GM12878 (cell line): ENCODE measurements around the gene ADD1. TPM values are rescaled to one million over a fixed set of nuclear protein-coding genes. Genes with fewer than 3 reads are reported as not detected.

Experiments used
- ATAC-seq: fragments of 200-7000 bp; cut with Tn5 transposase; 3 replicates; pipeline ENCODE4 v1.9.1; 2020; ENCODE audit warnings: mild to moderate bottlenecking, moderate library complexity
- BruUV-seq: library from RNA; stranded (reverse); fragments of 400-500 nt; replicated peaks from 2 replicates; lab custom pipeline; 2021; lab: Mats Ljungman, UMichigan
- CTCF ChIA-PET: fragments of 300-600 bp; sonication (Branson Sonifier 250); formaldehyde crosslinking; extraction: SDS; loops from one replicate; lab custom pipeline; 2021; ENCODE audit warnings: inconsistent platforms; lab: Yijun Ruan, JAX
- POLR2A ChIA-PET: fragments of 350-600 bp; formaldehyde crosslinking; extraction: SDS; loops from one replicate; lab custom pipeline; 2021; ENCODE audit warnings: inconsistent platforms; lab: Charles Lee
- RAD21 ChIA-PET: fragments of 300-600 bp; sonication (Branson Sonifier 250); formaldehyde crosslinking; loops from one replicate; lab custom pipeline; 2023; ENCODE audit warnings: antibody characterized with exemption; ENCODE audit not compliant: unreplicated experiment; lab: Charles Lee
- SMC1A ChIA-PET: fragments of 300-600 bp; sonication (Branson Sonifier 250); formaldehyde crosslinking; loops from one replicate; lab custom pipeline; 2023; ENCODE audit not compliant: unreplicated experiment, uncharacterized antibody; lab: Charles Lee
- DNase-seq: peaks from one replicate; pipeline ENCODE4 v3.0.0-alpha.2; 2011; ENCODE audit warnings: low read depth, low spot score
- FAIRE-seq: peaks from 3 replicates; lab custom pipeline; 2011; peaks lifted over from hg19 to GRCh38; lab: Jason Lieb, UNC
- H2AFZ ChIP-seq: 2 replicates; pipeline ENCODE4 v1.6.0; 2011; ENCODE audit warnings: low read depth, low read length, control low read depth; ENCODE audit not compliant: control insufficient read depth
- H3K27ac ChIP-seq: 2 replicates; pipeline ENCODE4 v1.5.1; 2011; ENCODE audit warnings: control low read depth; ENCODE audit not compliant: control insufficient read depth, insufficient read depth
- H3K27me3 ChIP-seq, 2 experiments: replicated peaks in 1 of 2; 2 replicates each; pipeline versions ENCODE4 v1.6.0 to v1.6.1; 2011; ENCODE audit warnings: low read length in 1 of 2; ENCODE audit not compliant: control insufficient read depth in 2 of 2, insufficient read depth in 2 of 2
- H3K36me3 ChIP-seq, 2 experiments: 2 replicates each; pipeline ENCODE4 v1.5.1; 2011; ENCODE audit warnings: low read length in 1 of 2; ENCODE audit not compliant: control insufficient read depth in 2 of 2, insufficient read depth in 2 of 2
- H3K4me1 ChIP-seq: 2 replicates; pipeline ENCODE4 v1.6.1; 2011; ENCODE audit warnings: mild to moderate bottlenecking, low read length, moderate library complexity, mixed read lengths; ENCODE audit not compliant: control insufficient read depth, insufficient read depth
- H3K4me2 ChIP-seq: 2 replicates; pipeline ENCODE4 v1.6.0; 2011; ENCODE audit warnings: control low read depth; ENCODE audit not compliant: control insufficient read depth, insufficient read depth
- H3K4me3 ChIP-seq: fragments of 200-600 bp; sonication (generic); 2 replicates; pipeline ENCODE4 v1.5.1; 2016
- H3K79me2 ChIP-seq: 2 replicates; pipeline ENCODE4 v1.6.0; 2011; ENCODE audit warnings: low read length; ENCODE audit not compliant: control insufficient read depth, insufficient read depth
- H3K9ac ChIP-seq: 2 replicates; pipeline ENCODE4 v1.8.0; 2011; ENCODE audit warnings: low read length, control low read depth, mixed read lengths; ENCODE audit not compliant: control insufficient read depth, insufficient read depth
- H3K9me3 ChIP-seq: replicated peaks from 3 replicates; pipeline ENCODE4 v1.5.1; 2011; ENCODE audit warnings: mild to moderate bottlenecking, low read length; ENCODE audit not compliant: control insufficient read depth, insufficient read depth
- H4K20me1 ChIP-seq: 2 replicates; pipeline ENCODE4 v1.6.0; 2011; ENCODE audit not compliant: control insufficient read depth, insufficient read depth
- BMI1 ChIP-seq: fragments of 450-650 bp; IDR thresholded peaks from 2 replicates; pipeline ENCODE4 v1.6.1; 2016; ENCODE audit warnings: mild to moderate bottlenecking, moderate library complexity, borderline replicate concordance
- GABPA ChIP-seq: IDR thresholded peaks from 2 replicates; pipeline ENCODE4 v1.6.1; 2014; ENCODE audit warnings: antibody characterized with exemption, low read depth, mild to moderate bottlenecking, inconsistent platforms
- IKZF1 ChIP-seq: fragments of 450-650 bp; conservative IDR thresholded peaks from 2 replicates; pipeline ENCODE4 v1.6.1; 2017; ENCODE audit warnings: antibody characterized with exemption, mild to moderate bottlenecking
- MYB ChIP-seq: fragments of 150-350 bp; IDR thresholded peaks from 2 replicates; pipeline ENCODE4 v1.6.1; 2014; ENCODE audit warnings: mild to moderate bottlenecking, low read depth, low read length, borderline replicate concordance
- NR2C1 ChIP-seq: fragments of 450-650 bp; IDR thresholded peaks from 2 replicates; pipeline ENCODE4 v1.6.1; 2017; ENCODE audit warnings: antibody characterized with exemption, mild to moderate bottlenecking, moderate library complexity
- RB1 ChIP-seq: fragments of 450-650 bp; formaldehyde crosslinking; IDR thresholded peaks from 2 replicates; pipeline ENCODE4 v1.6.1; 2017; ENCODE audit warnings: mild to moderate bottlenecking, borderline replicate concordance
- SPI1 ChIP-seq: IDR thresholded peaks from 2 replicates; pipeline ENCODE4 v1.6.1; 2011; ENCODE audit warnings: low read depth, mild to moderate bottlenecking, low read length, moderate library complexity, borderline replicate concordance; ENCODE audit not compliant: insufficient read depth
- STAT3 ChIP-seq: IDR thresholded peaks from 2 replicates; pipeline ENCODE4 v1.6.1; 2011; ENCODE audit warnings: low read depth, low read length, improper control_type of control experiment
- ZNF207 ChIP-seq: fragments of 450-650 bp; IDR thresholded peaks from 2 replicates; pipeline ENCODE4 v1.6.1; 2014; ENCODE audit warnings: antibody characterized with exemption, mild to moderate bottlenecking, borderline replicate concordance
- ZNF217 ChIP-seq: fragments of 450-650 bp; IDR thresholded peaks from 2 replicates; pipeline ENCODE4 v1.6.1; 2017; ENCODE audit warnings: antibody characterized with exemption, mild to moderate bottlenecking
- WGBS: methylation state at CpG from one replicate; pipeline ENCODE4 v1.1.6; 2016; ENCODE audit warnings: low lambda C conversion rate; ENCODE audit not compliant: insufficient replicate concordance, insufficient coverage; ENCODE audit errors: missing lambda C conversion rate; 5-methylcytosine and 5-hydroxymethylcytosine counted together
- in situ Hi-C: fragments of 300-500 bp; cut with MboI; formaldehyde crosslinking; loops from 9 replicates; pipeline ENCODE4 v1.14.3; 2018; ENCODE audit warnings: mixed read lengths
- intact Hi-C: fragments of 100-400 bp; cut with micrococcal nuclease; formaldehyde crosslinking; loops from one replicate; pipeline ENCODE4 v1.14.2; 2022; ENCODE audit not compliant: unreplicated experiment
- polyA plus RNA-seq, 11 experiments: library from polyadenylated mRNA; depleted of rRNA in 4 of 11; unstranded in 6 of 11; stranded (reverse) in 5 of 11; fragments of >200 nt; fragmentation: Nextera tagmentation in 4 of 11; fragmentation: Illumina TruSeq in 1 of 11; extraction: Ambion mirVana in 4 of 11; extraction: Trizol in 1 of 11; gene quantifications; 1 replicate in 1 of 11; 2 replicates in 10 of 11; pipeline versions ENCODE4 v1.2.1 to v1.2.3, GENCODE V29; 2011 to 2016; ENCODE audit warnings: inconsistent platforms in 2 of 11, missing spikeins in 2 of 11, low read depth in 1 of 11
- total RNA-seq, 4 experiments: library from RNA; depleted of rRNA in 3 of 4; stranded (reverse); fragments of >200 nt in 3 of 4; fragmentation: Illumina TruSeq in 1 of 4; extraction: Trizol in 1 of 4; gene quantifications; 2 replicates each; pipeline versions ENCODE4 v1.2.1 to v1.2.3, GENCODE V29; 2013 to 2021
- TF ChIP-seq, protein P1 (sequence below): fragments of 450-650 bp; IDR thresholded peaks from 2 replicates; pipeline ENCODE4 v1.6.1; 2016; ENCODE audit warnings: mild to moderate bottlenecking, moderate library complexity, borderline replicate concordance
- TF ChIP-seq, protein P2 (sequence below): fragments of 450-650 bp; IDR thresholded peaks from 2 replicates; pipeline ENCODE4 v1.6.1; 2017; ENCODE audit warnings: mild to moderate bottlenecking, low read depth, inconsistent platforms; ENCODE audit not compliant: poor library complexity, severe bottlenecking

Gene ADD1
- total and polyA plus RNA-seq, 10 of the 15 experiments (the other 5 are each of a cell fraction or from before 2014, with no cell fraction given) = 21.6 to 182 (median 105) TPM

DNA sequence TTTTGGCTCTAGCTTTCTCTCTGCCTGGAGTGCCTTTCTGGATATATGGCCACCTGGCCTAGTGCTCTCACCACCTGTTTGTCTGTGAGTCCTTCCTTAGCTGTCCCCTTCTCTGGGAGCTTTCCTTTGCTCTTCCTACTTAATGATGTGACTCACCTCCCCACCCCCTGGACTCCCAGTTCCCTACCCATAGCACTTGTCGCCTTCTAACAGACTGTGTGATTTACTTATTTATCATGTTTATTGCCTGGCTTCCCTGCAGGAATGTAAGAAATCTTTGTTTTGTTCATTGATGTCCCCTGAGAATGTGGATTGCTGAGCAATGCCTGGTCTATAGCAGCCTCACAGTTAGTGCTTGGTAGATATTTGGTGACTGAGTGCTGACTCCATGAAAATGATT lies 18.9 kb downstream of the ADD1 start:
- peak; percentile 11; the same call in 2 of the 3 replicates for ATAC-seq
- H3K4me1 ChIP-seq = peaks cover 34% of the 10 kb centered on the region

DNA sequence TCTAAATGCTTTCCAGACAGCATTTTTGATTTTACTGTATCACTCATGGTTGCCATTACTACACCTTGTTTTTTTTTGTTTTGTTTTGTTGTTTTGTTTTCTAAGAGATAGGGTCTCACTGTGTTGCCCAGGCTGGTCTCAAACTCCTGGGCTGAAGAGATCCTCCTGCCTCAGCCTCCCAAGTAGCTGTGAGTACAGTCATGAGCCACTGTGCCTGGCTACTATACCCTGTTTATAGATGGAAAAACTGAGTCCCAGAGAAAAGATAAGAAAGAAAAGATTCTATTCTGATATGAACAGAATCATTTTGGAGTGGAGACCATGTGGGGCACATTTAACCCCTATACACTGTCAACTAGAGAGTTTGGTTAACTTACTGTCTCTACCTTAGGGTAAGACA lies 20.0 kb downstream of the ADD1 start:
- ATAC-seq (no peak), DNase-seq (no peak), FAIRE-seq (no peak)
- Histone ChIP-seq H3K4me1 (peaks cover 32% of the 10 kb centered on the region), H2AFZ (no peak overlapping the region), H3K36me3 (peaks cover 0 to 3% of the 10 kb centered on the region in 2 experiments; a peak in 2 of 4 replicates), H3K79me2 (peaks cover 54% of the 10 kb centered on the region), H3K9ac (no peak overlapping the region), H3K4me3 (no peak overlapping the region), H3K9me3 (no peaks in the 10 kb centered on the region), H4K20me1 (peaks cover 3% of the 10 kb centered on the region; the same call in 1 of the 2 replicates), H3K27me3 (no peaks in the 10 kb centered on the region), H3K27ac (no peak overlapping the region), H3K4me2 (no peak overlapping the region)
- no TSS peak for BruUV-seq
- ChIA-PET RAD21 (no interaction called here), CTCF (no interaction called here), SMC1A (interaction anchor here (1.6 to 3.2 kb wide), 2 partner anchors 8 to 16 kb away, joined by 4 to 26 read pairs; no protein-coding TSS in a partner anchor), POLR2A (no interaction called here)
- intact Hi-C loops (no loop called here), in situ Hi-C loops (no loop called here)
- TF ChIP-seq, protein P1, sequence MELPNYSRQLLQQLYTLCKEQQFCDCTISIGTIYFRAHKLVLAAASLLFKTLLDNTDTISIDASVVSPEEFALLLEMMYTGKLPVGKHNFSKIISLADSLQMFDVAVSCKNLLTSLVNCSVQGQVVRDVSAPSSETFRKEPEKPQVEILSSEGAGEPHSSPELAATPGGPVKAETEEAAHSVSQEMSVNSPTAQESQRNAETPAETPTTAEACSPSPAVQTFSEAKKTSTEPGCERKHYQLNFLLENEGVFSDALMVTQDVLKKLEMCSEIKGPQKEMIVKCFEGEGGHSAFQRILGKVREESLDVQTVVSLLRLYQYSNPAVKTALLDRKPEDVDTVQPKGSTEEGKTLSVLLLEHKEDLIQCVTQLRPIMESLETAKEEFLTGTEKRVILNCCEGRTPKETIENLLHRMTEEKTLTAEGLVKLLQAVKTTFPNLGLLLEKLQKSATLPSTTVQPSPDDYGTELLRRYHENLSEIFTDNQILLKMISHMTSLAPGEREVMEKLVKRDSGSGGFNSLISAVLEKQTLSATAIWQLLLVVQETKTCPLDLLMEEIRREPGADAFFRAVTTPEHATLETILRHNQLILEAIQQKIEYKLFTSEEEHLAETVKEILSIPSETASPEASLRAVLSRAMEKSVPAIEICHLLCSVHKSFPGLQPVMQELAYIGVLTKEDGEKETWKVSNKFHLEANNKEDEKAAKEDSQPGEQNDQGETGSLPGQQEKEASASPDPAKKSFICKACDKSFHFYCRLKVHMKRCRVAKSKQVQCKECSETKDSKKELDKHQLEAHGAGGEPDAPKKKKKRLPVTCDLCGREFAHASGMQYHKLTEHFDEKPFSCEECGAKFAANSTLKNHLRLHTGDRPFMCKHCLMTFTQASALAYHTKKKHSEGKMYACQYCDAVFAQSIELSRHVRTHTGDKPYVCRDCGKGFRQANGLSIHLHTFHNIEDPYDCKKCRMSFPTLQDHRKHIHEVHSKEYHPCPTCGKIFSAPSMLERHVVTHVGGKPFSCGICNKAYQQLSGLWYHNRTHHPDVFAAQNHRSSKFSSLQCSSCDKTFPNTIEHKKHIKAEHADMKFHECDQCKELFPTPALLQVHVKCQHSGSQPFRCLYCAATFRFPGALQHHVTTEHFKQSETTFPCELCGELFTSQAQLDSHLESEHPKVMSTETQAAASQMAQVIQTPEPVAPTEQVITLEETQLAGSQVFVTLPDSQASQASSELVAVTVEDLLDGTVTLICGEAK = no peak
- TF ChIP-seq, protein P2, sequence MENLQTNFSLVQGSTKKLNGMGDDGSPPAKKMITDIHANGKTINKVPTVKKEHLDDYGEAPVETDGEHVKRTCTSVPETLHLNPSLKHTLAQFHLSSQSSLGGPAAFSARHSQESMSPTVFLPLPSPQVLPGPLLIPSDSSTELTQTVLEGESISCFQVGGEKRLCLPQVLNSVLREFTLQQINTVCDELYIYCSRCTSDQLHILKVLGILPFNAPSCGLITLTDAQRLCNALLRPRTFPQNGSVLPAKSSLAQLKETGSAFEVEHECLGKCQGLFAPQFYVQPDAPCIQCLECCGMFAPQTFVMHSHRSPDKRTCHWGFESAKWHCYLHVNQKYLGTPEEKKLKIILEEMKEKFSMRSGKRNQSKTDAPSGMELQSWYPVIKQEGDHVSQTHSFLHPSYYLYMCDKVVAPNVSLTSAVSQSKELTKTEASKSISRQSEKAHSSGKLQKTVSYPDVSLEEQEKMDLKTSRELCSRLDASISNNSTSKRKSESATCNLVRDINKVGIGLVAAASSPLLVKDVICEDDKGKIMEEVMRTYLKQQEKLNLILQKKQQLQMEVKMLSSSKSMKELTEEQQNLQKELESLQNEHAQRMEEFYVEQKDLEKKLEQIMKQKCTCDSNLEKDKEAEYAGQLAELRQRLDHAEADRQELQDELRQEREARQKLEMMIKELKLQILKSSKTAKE = no peak
- no peak for TF ChIP-seq STAT3
- TF ChIP-seq MYB = no peak
- no peak for TF ChIP-seq GABPA
- no peak for TF ChIP-seq RB1
- no peak for TF ChIP-seq NR2C1
- no peak for TF ChIP-seq ZNF207
- TF ChIP-seq ZNF217 = no peak

More for the DNA sequence above, 18.9 kb downstream of the ADD1 start:
- ChIA-PET CTCF (interaction anchor here (1.1 to 3.9 kb wide), 7 partner anchors 10 to 265 kb away, joined by 3 to 23 read pairs (median 6); no protein-coding TSS in a partner anchor), RAD21 (interaction anchor here (1.0 to 3.0 kb wide), 5 partner anchors 11 to 167 kb away, joined by 3 to 22 read pairs (median 4); no protein-coding TSS in a partner anchor), POLR2A (interaction anchor here (0.5 to 1.9 kb wide), 8 partner anchors 9 to 269 kb away, joined by 3 to 7 read pairs (median 4); no protein-coding TSS in a partner anchor), SMC1A (interaction anchor here (0.7 to 6.4 kb wide), 17 partner anchors 9 to 268 kb away, joined by 3 to 49 read pairs (median 4); no protein-coding TSS in a partner anchor)
- Histone ChIP-seq H3K9me3 (no peaks in the 10 kb centered on the region), H3K4me3 (0 out of 2 replicates have a peak overlapping the region, but pooled peaks have one; percentile 5), H2AFZ (no peak overlapping the region), H3K27ac (peak overlapping the region; percentile 10; the same call in 1 of the 2 replicates), H3K27me3 (no peaks in the 10 kb centered on the region), H3K9ac (no peak overlapping the region), H3K79me2 (peaks cover 57% of the 10 kb centered on the region), H3K4me2 (peak overlapping the region; percentile 45), H3K36me3 (no peaks in the 10 kb centered on the region; a peak in 1 of 4 replicates), H4K20me1 (peaks cover 3% of the 10 kb centered on the region; the same call in 1 of the 2 replicates)
- TF ChIP-seq BMI1 (no peak), IKZF1 (0 out of 2 replicates have a peak, but pooled peaks have one; percentile 1), SPI1 (peak; percentile 21; the same call in 1 of the 2 replicates)
- in situ Hi-C loops (no loop called here), intact Hi-C loops (no loop called here)
- 0% methylated on average over 1 of the region's 1 CpG for WGBS
- FAIRE-seq (no peak), DNase-seq (no peak)
- no TSS peak for BruUV-seq
